Measurements from ENCODE around the gene NCOA4.

Gene NCOA4

GRCh38 chr10:46030091-46030937 is at the start of gene NCOA4:
Gene NCOA4 (minus strand): TSS chr10:46030623. CDS start chr10:46016680, 13,943 bp downstream.
- peak; percentile 99 for DNase-seq (ENCODE audit: low read depth)
- TF ChIP-seq, protein P1, sequence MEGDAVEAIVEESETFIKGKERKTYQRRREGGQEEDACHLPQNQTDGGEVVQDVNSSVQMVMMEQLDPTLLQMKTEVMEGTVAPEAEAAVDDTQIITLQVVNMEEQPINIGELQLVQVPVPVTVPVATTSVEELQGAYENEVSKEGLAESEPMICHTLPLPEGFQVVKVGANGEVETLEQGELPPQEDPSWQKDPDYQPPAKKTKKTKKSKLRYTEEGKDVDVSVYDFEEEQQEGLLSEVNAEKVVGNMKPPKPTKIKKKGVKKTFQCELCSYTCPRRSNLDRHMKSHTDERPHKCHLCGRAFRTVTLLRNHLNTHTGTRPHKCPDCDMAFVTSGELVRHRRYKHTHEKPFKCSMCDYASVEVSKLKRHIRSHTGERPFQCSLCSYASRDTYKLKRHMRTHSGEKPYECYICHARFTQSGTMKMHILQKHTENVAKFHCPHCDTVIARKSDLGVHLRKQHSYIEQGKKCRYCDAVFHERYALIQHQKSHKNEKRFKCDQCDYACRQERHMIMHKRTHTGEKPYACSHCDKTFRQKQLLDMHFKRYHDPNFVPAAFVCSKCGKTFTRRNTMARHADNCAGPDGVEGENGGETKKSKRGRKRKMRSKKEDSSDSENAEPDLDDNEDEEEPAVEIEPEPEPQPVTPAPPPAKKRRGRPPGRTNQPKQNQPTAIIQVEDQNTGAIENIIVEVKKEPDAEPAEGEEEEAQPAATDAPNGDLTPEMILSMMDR (conservative IDR thresholded peaks at IDR 0.05; ENCODE audit: low read depth, low read length) = peak; percentile 75
- peak within 1 kb of the TSS; percentile 99 for H3K4me3 ChIP-seq (ENCODE audit: low read depth, low read length)

GRCh38 chr10:46079831-46080585 is 49.6 kb upstream of the NCOA4 start:
- DNase-seq (ENCODE audit: low read depth) = peak; percentile 61
- TF ChIP-seq, protein P1 (conservative IDR thresholded peaks at IDR 0.05; ENCODE audit: low read depth, low read length) = no peak
- no peak overlapping the region for H3K4me3 ChIP-seq (ENCODE audit: low read depth, low read length)

DNA sequence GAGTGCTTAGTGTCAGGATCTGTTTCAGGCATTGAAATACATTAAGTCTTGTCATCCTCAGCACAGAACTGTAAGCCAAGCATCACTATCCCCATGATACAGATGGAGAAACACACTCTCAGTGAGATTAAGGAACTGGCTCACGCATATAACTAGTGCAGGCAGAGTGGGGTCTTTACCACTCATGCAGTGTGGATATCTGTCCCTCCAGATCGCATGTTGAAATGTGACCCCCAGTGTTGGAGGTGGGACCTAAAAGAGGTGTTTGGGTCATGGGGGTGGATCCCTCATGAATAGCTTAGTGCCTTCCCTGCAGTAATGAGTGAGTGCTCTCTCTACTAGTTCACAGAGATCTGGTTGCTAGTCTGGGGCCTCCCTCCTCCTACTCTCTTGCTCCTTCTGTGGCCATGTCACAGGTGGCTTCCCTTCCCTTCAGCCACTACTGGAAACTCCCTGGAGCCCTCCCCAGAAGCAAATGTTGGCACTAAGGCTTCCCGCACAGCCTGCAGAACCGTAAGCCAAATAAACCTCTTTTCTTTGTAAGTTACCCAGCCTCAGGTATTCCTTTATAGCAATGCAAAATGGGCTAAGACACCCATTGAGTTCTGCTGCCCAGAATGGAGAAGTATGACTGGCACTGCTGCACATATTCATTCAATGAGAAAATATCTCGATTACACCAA is 47.4 kb upstream of the NCOA4 start:
- H3K4me3 ChIP-seq (ENCODE audit: low read depth, low read length) = no peak overlapping the region
- DNase-seq (ENCODE audit: low read depth) = no peak
- TF ChIP-seq, protein P1 (conservative IDR thresholded peaks at IDR 0.05; ENCODE audit: low read depth, low read length) = no peak

- H3K4me3 ChIP-seq (ENCODE audit: low read depth, low read length) = no peak overlapping the region
- TF ChIP-seq, protein P1 (conservative IDR thresholded peaks at IDR 0.05; ENCODE audit: low read depth, low read length) = no peak
Measured at GRCh38 chr10:46077141-46077554, 46.7 kb upstream of the NCOA4 start.

DNA sequence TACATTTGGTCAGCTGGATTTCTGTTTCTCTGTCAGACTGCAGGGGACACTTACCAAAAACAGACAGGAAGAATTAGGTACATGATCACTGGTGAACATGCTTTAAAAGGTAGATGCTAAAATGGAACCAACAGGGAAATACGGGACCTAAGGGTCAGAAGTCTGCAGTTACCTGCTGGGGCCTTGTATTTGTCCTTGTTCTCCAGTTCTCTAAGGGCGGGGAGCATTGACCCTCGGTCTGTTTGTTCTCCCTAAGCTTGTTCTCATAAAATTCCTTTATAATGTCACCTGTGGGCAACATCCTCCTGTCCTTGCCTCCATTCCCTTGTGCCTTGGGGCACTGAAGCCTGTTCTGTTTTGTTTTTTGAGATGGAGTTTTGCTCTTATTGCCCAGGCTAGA is 45.4 kb upstream of the NCOA4 start:
- TF ChIP-seq, protein P1 (conservative IDR thresholded peaks at IDR 0.05; ENCODE audit: low read depth, low read length) = no peak
- no peak overlapping the region for H3K4me3 ChIP-seq (ENCODE audit: low read depth, low read length)
- DNase-seq (ENCODE audit: low read depth) = no peak

More at GRCh38 chr10:46077141-46077554, 46.7 kb upstream of the NCOA4 start:
- DNase-seq (ENCODE audit: low read depth) = peak; percentile 63

DNA sequence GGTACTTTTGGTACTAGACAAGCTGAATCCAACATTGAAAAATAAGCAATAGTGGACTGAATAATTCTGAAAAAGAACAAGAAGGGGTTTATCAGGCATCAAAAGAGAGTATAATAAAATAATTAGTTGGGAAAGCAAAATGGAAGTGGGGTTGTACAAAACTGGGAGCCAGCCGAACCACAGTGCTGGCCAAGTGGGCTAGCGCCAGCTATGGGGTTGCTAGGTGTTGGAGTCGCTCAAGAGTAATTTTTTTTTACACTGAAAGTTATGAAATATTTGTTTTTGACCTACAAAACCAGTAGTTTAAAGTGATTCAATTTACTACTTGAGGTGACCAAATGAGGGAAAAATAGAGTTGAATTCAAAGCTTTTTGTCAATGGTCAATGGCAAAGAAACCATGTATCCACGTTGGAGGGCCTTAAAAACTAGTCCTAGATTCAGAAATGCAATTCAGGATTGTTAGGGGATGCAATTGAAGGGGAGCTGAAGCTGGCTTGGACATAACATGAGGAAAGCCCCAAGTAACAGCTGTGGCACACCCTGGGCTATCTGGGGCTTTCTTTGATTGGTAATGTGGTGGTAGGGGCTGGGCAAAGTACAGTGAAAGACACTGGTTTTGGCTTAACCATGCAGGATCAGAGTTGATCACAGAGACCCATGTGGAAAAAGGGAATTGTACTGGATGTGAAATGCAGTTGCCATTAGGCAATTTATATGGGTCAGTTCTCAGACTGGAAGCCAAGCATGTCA is 43.9 kb upstream of the NCOA4 start:
- no peak overlapping the region for H3K4me3 ChIP-seq (ENCODE audit: low read depth, low read length)
- TF ChIP-seq, protein P1 (conservative IDR thresholded peaks at IDR 0.05; ENCODE audit: low read depth, low read length) = no peak
- DNase-seq (ENCODE audit: low read depth) = no peak

All from choroid plexus epithelial cell (primary cell).